ENCODE data around the gene DDX31.

The DDX31 gene

DNA sequence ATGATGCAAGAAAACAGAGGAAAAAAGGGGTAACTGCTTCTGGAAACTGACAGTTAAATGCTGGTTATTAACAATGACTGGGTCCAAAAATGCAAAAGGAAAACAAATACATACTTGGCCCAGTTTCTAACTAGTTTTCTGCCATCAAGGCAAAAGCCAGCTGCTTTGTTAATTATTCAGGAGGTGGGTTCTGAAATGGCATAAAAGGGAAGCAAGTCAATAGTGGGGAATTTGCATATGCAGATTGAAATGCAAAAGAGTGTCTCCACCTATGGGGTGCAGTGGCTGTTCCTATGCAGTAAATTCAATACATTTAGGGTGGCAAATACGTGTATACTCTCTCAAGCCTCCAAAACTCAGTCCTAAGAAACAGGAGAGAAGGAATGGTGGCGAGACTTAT lies 54.0 kb downstream of the DDX31 start:
- DNase-seq (ENCODE audit: insufficient read length, low spot score), result no peak
- FAIRE-seq, result no peak
- TF ChIP-seq, protein P1, sequence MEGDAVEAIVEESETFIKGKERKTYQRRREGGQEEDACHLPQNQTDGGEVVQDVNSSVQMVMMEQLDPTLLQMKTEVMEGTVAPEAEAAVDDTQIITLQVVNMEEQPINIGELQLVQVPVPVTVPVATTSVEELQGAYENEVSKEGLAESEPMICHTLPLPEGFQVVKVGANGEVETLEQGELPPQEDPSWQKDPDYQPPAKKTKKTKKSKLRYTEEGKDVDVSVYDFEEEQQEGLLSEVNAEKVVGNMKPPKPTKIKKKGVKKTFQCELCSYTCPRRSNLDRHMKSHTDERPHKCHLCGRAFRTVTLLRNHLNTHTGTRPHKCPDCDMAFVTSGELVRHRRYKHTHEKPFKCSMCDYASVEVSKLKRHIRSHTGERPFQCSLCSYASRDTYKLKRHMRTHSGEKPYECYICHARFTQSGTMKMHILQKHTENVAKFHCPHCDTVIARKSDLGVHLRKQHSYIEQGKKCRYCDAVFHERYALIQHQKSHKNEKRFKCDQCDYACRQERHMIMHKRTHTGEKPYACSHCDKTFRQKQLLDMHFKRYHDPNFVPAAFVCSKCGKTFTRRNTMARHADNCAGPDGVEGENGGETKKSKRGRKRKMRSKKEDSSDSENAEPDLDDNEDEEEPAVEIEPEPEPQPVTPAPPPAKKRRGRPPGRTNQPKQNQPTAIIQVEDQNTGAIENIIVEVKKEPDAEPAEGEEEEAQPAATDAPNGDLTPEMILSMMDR (IDR thresholded peaks at IDR 0.05; ENCODE audit: insufficient read depth, missing control alignments), result no peak

DNA sequence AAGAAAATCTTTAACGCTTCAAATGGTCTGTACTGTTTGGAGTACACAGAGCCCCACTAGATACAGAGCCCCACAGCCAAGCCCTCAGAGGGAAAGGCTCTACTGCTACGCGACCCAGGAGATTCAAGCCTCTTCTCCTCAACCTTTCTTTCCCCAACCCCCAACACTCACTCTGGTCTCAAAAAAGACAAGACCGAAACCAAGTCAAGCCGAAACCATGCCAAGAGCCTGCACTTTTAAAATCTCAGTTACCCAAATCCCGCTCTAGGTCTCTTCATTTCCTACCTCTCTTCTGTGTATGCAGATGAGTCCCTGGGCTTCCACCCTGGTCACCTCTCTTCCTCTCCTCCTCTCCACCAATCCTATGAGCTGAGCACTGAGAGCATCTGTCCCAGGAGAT lies 55.5 kb downstream of the DDX31 start:
- no peak for FAIRE-seq
- TF ChIP-seq, protein P1 (IDR thresholded peaks at IDR 0.05; ENCODE audit: insufficient read depth, missing control alignments), result no peak
- DNase-seq (ENCODE audit: insufficient read length, low spot score), result no peak

DNA sequence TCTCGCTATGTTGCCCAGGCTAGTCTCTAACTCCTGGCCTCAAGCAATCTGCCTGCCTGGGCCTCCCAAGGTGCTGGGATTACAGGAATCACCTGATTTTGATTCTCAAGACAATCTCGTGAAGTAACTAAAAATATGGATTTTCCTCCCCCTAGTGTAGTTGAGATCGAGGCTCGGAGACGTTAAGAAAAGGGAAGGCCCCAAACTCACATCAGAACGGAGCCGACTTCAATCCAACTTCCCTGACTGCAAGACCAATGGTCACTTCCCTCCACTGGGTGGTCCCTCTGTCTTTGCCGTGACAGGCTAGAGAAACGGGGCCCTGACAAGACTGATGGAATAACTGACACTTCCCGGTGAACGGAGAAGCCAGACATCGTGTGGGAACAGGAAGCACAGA lies 59.1 kb downstream of the DDX31 start:
- DNase-seq (ENCODE audit: insufficient read length, low spot score), result no peak
- FAIRE-seq, result no peak
- TF ChIP-seq, protein P1 (IDR thresholded peaks at IDR 0.05; ENCODE audit: insufficient read depth, missing control alignments), result no peak

DNA sequence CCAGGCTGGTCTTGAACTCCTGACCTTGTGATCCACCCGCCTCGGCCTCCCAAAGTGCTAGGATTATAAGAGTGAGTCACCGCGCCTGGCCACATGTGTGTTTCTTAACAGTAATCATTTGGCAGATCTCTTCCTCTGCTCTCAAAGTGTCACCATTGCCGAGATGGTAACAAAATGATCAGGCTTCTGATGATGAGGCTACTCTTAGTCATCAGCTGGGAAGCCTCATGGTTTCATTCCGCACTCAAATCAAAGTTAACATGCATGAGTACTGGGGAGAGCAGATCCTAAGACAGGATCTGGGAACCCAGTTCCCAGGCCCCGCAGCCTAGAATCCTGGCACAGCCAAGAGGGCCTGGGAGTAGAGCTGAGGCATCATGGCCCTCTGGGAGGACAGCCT lies 60.0 kb downstream of the DDX31 start:
- FAIRE-seq (no peak), DNase-seq (ENCODE audit: insufficient read length, low spot score) (no peak)
- TF ChIP-seq, protein P1 (IDR thresholded peaks at IDR 0.05; ENCODE audit: insufficient read depth, missing control alignments), result no peak

DNA sequence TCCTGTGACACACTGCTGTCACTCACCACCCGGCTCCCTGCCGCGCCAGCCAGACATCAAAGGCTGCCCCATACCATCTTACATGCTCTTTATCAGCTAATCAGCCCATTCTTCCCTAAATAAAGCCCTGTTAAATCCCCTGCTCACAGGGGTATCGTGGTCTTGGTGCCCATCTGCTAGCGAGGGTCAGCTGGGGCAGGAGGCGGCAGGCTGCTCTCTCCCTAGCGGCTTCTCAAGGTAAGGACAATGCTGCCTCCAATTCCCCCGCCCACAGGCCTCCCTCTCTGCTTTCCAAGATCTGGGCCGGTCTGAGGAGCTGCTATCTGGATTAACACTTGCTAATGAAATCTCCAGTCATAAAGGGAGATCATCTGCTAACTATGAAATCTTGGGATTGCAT lies 60.6 kb downstream of the DDX31 start:
- peak; percentile 70 for DNase-seq (ENCODE audit: insufficient read length, low spot score)
- TF ChIP-seq, protein P1 (IDR thresholded peaks at IDR 0.05; ENCODE audit: insufficient read depth, missing control alignments), result no peak
- FAIRE-seq, result no peak

DNA sequence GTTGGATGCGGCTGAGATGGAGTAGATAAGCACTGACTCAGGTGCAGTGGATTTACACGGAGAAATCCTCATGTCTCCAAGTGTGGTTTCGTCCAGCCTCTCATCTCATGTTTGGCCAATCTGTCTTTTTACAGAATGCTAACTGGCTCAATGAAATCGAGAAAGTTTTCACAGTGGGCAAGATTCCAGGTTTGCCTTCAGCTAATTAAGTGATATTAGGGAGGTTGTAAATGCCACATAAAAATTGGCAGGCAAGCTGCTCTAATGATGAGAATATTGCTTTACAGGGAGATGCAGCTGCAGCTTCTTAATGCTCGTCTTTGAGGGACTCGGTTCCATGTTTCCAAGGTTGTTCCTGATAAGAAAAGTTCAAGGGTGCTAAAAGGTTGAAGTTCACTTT lies 63.7 kb downstream of the DDX31 start:
- TF ChIP-seq, protein P1 (IDR thresholded peaks at IDR 0.05; ENCODE audit: insufficient read depth, missing control alignments), result no peak
- FAIRE-seq (no peak), DNase-seq (ENCODE audit: insufficient read length, low spot score) (no peak)

DNA sequence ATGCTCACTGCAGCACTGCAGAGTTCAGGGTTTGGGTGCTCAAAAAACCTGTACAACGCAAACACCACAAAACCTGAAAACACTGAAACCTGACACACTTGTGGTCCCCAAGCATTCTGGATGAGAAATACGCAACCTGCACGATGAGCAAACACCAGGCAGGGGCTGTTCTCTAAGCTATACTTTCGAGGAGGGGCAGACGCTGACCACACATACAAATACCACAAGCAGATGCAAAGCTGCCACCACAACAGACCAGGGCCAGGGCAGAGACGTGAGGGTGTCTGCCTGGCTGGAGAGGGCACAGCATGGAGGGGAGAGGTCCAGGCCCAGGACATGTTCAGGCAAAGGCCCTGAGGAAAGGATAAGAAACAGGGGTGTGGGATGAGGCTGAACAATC lies 64.4 kb downstream of the DDX31 start:
- DNase-seq (ENCODE audit: insufficient read length, low spot score) (no peak), FAIRE-seq (no peak)
- TF ChIP-seq, protein P1 (IDR thresholded peaks at IDR 0.05; ENCODE audit: insufficient read depth, missing control alignments), result no peak

Data from D721Med (cell line).